Glomerular visceral epithelial cell (primary cell): ENCODE results near the gene CCR7.

Experiments used
- DNase-seq: peaks from one replicate; pipeline ENCODE4 v3.0.0-alpha.2; 2016; ENCODE audit errors: extremely low spot score

Gene CCR7

GRCh38 chr17:40516581-40517285, 48.5 kb downstream of the CCR7 start:
- DNase-seq, result peak; percentile 62

- no peak for DNase-seq
Measured at GRCh38 chr17:40515491-40516041, 49.7 kb downstream of the CCR7 start.

- no peak for DNase-seq
Measured at GRCh38 chr17:40515011-40515410, 50.3 kb downstream of the CCR7 start.

- DNase-seq, result no peak
Measured at GRCh38 chr17:40514013-40514875, 51.0 kb downstream of the CCR7 start.

- DNase-seq, result no peak
Measured at GRCh38 chr17:40511667-40512220, 53.5 kb downstream of the CCR7 start.

GRCh38 chr17:40511136-40511535, 54.1 kb downstream of the CCR7 start:
- no peak for DNase-seq

- DNase-seq, result peak; percentile 96
Measured at GRCh38 chr17:40510328-40510648, 55.0 kb downstream of the CCR7 start.

- DNase-seq, result no peak
Measured at GRCh38 chr17:40509626-40510327, 55.5 kb downstream of the CCR7 start.

GRCh38 chr17:40506786-40507185, 58.5 kb downstream of the CCR7 start:
- DNase-seq, result no peak
